Stimulated activated CD4-positive, alpha-beta T cell treated with anti-CD3 and anti-CD28 coated beads, Interleukin-4, amount 100 ng/mL, for 24 hours (primary cell): ENCODE results near the gene SOX13.
A peak's percentile ranks its signal among the peaks of the same experiment; 100 is the strongest.

Source experiments
- DNase-seq: peaks from one replicate; pipeline ENCODE4 v3.0.0-alpha.2; 2020

Gene SOX13

GRCh38 chr1:204132718-204133117 lies 59.8 kb downstream of the SOX13 start:
- no peak for DNase-seq

- DNase-seq, result no peak
Measured at GRCh38 chr1:204134103-204134502, 61.2 kb downstream of the SOX13 start.

DNA sequence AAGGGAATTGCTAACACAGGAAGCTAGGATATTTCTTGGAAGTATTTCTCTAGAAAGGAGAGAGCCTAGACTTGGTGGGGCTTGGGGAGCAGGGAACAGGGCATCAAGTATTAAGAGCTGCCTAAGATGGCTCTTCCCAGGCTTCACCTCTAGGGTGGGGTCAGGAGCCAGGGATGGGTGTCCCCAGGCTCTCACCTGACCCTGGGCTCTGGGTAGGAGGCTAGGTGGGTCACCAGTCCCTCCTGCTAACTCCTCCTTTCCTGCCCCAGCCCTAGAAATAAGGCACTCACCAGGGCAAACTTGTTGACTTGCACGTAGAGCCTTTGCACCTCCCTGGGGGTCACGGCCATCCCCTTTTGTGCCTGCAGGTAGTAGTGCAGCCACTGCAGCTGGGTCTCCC lies 63.9 kb downstream of the SOX13 start:
- DNase-seq, result no peak

- DNase-seq, result no peak
Measured at GRCh38 chr1:204139088-204139487, 66.2 kb downstream of the SOX13 start.

- no peak for DNase-seq
Measured at GRCh38 chr1:204139952-204140351, 67.0 kb downstream of the SOX13 start.

- DNase-seq, result no peak
Measured at GRCh38 chr1:204141131-204141530, 68.2 kb downstream of the SOX13 start.

GRCh38 chr1:204142032-204142974 lies 69.4 kb downstream of the SOX13 start:
- no peak for DNase-seq

DNA sequence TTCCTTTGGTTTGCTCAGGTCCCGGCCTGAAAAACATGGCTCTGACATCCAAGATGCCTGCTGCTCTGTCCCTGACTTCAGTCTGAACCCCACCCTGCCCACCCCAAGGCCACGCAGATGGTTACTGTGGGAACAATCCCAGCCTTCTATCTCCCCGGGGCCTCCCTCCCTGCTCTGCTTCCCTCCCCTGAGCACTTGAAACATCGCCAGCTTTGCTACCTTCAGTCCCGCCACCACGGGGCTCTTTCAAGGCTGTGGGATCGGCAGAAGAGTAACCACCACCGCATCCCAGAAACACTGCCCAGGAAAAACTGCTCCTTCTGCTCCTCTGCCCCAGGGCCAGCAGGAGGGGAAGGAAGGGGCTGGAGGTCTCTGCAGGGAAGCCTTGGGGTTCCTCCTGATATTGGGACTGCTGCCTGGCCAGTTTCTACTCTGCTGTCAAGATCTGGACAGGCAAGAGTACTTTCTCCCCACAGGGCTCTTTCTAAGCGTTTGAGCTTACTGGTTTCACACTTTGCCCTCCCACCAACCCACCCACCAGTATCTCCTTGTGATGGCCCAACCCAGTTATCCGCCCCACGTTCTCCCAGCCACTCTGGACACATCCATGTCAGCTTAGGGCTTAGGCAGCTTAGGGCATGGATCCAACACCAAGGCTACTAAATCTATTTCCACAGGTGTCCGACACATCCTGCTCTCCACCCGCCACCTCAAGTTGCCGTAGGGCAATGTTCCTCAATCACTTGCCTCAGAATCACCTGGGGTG lies 70.5 kb downstream of the SOX13 start:
- DNase-seq, result no peak

DNA sequence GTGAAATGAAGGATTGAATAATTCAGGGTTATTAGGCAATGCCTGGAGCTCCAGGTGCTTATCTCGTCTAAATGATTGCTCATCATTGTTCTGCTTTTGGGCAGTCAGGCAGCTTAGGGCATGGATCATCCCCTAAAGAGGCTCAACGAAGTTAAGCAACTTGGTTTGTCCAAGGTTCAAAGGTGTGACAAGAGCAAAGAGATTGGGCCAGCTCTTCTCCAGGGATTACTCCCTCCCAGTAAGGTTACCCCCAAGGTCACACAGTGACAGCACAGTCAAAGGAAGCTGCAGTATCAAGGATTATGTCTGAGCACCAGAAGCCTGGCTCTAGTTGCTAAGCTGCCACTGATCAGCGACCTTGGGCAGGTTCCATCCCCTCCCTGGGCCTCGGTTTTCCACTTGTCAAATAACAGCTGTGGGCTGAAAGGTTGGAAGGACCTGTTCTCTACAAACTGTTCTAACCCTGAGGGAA lies 72.2 kb downstream of the SOX13 start:
- no peak for DNase-seq

DNA sequence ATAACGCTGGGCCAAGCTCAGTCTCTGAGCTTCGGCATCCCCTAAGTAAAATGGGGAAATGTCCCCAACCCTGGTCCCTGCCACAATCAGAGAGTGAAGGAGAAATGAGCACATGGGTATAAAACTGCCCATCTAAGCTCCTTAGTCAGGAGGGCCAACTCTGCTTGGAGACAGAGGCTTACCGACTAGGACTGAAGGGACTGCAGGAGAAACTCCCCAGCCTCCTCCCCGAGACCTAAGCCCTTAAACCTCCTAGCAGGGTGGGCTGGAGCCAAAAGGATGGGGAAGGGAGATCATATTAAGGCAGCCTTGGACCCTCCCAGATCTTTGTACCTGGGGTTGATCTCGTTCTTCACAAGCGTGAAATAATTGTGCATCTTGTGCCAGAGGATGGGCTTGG lies 73.4 kb downstream of the SOX13 start:
- no peak for DNase-seq

GRCh38 chr1:204146965-204147364 lies 74.0 kb downstream of the SOX13 start:
- no peak for DNase-seq

DNA sequence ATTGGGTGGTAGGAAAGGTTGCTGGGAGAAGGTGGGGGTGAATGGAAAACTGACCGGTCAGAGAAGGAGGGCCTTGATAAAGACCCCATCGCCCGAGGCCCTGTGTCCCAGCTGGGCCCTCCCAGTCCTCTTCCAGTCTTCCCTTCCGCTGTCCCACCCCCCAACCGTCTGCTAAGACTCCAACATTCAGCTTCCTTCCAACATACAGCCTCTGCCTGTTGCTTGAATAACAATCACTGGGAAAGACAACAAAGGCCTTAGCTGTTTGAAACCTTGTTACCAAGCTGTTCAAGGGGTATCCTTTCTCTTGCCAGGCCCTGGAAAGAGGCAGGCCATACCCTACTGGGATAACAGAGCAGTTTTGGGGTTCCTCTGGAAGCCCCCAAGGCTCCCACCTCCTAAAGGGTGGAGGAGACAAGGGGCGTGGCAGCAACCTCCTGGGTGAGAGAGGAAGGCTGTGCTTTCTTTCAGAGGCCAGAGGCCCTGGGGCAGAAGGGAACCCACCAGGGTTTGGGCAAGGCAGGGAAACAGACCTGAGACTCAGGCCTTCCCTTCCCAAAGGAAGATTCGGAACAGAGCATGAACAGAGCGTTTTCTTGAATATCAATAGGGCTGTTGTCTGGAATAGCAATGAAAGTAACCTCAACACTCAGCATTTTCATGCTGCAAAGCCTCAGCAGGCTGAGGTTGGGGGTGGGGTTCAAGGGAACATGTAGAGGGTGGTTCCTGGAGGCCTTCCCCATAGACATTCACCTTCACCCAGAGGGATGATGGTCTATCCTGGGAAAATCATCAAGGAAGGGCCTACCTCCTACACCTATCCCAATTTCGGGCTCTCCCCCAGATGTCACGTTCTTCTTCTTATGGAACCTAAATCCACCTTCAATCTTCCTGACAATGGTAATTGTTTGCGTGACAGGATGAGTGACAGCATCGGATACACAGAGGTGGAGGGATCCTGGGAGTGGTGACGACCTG lies 74.8 kb downstream of the SOX13 start:
- no peak for DNase-seq

DNA sequence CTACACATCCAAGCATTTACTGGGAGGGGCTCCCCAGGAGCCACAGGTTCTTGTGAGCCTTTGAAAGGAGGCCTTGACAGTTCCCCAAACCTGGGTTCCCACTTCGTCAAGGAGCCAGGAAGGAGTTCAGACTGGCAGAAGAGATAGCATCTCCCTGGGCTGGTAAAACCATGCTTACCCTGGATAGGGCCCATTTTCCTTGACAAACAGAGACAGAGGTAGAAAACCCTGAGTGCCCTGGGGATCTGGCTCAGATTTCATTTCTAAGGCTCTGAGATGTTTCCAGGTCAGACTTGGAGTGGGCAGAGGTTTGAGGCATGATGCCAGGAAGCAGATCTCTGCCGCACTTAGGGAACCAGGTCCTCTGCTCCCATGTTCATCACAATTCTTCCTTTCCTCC lies 76.2 kb downstream of the SOX13 start:
- no peak for DNase-seq

DNA sequence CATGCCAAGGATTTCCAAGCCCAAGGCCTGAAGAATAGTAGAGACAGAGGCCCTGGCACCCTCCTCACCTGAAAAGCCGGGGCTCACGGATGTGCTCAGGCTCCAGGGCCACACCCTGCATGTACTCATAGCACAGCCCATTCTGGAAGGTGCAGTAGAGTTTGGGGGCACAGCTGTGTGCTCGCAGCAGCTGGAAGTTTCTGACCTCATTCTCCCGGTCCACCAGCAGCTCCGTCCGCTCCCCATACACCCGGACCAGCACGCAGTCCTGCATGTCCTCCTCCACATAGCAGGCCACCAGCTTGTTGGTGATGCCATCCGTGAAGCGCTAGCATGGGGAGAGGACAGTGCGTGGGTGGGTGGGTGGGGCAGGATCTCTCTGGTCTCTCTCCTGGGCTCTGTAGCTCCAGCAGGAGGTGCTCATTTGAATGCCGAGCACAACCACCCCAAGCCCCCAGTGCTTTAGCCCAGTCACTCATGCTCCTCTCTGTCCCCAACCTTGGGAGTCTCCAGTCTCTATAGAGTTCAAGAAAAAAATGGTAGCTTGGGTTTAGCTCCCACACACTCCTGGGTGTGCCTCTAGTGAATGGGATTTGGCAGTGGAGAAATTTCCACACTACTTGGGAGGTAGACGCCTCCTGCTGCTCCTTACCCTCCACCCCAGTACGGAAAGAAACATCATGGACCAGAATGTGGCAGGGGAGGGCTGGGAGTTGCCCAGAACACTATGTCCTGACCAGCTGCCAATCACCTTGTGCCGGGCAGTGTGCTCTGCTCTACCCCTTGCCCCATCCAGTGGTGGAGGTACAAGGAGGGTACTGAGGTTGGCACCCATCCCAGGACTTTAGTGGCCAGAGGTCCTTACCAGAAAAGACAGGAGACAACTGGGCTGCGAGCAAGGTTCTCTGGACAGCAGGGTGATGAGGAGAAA lies 77.0 kb downstream of the SOX13 start:
- DNase-seq, result no peak

GRCh38 chr1:204150702-204151551 lies 78.0 kb downstream of the SOX13 start:
- DNase-seq, result no peak

DNA sequence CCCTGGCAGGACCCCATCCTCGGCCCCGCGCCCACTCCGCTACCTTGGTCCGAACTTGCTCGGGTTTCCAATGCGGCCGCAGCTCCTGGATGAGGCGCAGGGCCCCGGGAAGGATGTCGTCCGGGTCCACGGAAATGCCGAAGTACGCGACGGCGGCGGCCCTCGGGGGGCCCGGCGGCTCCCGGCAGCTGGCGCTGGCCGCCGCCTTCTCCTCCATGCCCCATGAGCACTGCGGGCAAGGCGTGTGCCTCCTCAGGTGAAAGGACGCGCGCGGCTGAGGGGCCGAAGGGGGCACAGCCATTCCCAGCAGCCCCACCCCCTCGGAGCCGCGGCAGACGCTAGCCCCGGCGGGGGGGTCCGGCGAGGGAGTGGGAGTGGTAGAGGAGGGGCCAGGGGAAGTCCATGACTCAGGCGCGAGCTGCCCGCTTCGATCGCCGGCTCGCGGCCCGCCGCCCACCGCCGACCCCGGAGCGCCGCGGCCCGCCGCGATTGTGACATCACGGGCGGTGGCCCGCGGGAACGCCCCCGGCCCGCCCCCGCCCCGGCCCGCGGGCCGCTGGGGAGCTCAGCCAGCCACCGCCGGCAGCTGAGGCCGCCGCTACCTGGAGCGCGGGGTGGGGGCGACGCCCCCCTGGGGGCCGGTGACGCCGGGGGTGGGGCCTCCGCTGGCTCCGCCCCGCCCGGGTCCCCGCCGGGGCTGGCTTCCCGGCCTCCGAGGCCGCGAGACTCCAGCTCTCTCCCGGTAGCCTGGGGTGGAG lies 78.8 kb downstream of the SOX13 start, which contains the start of gene ETNK2:
ETNK2 (minus strand) TSS at position 493 of the 758 bp plus-strand sequence; CDS start at position 301, 192 bp downstream.
- DNase-seq, result peak; percentile 43

- DNase-seq, result no peak
Measured at GRCh38 chr1:204152310-204153044, 79.6 kb downstream of the SOX13 start.

GRCh38 chr1:204153667-204154066 lies 80.8 kb downstream of the SOX13 start:
- no peak for DNase-seq
